ENCODE results near the gene SYTL3. TPM values are rescaled to one million over a fixed set of nuclear protein-coding genes. Genes with fewer than 3 reads are reported as not detected.

The SYTL3 gene
- total RNA-seq, 1 experiment from 2014 or later = 7.8 TPM

DNA sequence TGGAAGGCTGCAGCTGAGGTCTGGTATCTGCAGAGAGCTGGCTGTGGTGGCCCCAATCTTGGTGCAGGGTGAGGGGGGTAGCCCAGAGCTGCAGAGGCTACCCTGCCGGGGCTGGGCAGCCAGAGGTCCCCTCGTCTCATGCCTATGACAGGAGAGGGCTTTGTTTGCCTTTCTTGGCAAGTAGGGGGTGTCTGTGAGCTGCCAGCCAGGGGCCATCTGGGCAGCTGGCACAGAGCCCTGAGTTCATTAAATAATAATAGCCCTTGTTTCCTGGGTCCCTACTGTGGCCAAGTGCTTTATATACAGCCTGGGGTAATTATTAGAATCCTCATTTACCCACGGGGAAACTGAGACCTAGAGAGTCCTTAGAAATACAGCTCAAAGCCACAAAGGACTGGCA is 102.8 kb downstream of the SYTL3 start:
- Histone ChIP-seq H3K79me2 (ENCODE audit: low read depth) (no peaks in the 10 kb centered on the region), H3K4me1 (replicated peaks; ENCODE audit: insufficient read depth) (no peaks in the 10 kb centered on the region), H3K27me3 (ENCODE audit: insufficient read depth, low read depth) (no peaks in the 10 kb centered on the region), H4K20me1 (ENCODE audit: insufficient read depth) (no peaks in the 10 kb centered on the region), H3K9me3 (ENCODE audit: insufficient read depth, low read depth) (no peaks in the 10 kb centered on the region), H3F3A (ENCODE audit: insufficient read depth, low read depth) (peaks cover 6% of the 10 kb centered on the region; the same call in 1 of the 2 replicates), H3K4me2 (no peak overlapping the region), H3K9me2 (ENCODE audit: insufficient read depth) (no peaks in the 10 kb centered on the region), H2AFZ (no peak overlapping the region), H3K27ac (no peak overlapping the region), H3K36me3 (ENCODE audit: low read depth) (no peaks in the 10 kb centered on the region), H3K4me3 (no peak overlapping the region)
- ChIA-PET CTCF (no interaction called here), POLR2A (ENCODE audit: unreplicated experiment) (no interaction called here)
- peak in 1 of 2 experiments; percentile 29 for DNase-seq
- intact Hi-C loops (cut with micrococcal nuclease; ENCODE audit: unreplicated experiment) = no loop called here
- BruUV-seq (replicated peaks) = no TSS peak
- TF ChIP-seq EZH2 (IDR thresholded peaks at IDR 0.05; ENCODE audit: low read depth) = no peak
- TF ChIP-seq, protein P1, sequence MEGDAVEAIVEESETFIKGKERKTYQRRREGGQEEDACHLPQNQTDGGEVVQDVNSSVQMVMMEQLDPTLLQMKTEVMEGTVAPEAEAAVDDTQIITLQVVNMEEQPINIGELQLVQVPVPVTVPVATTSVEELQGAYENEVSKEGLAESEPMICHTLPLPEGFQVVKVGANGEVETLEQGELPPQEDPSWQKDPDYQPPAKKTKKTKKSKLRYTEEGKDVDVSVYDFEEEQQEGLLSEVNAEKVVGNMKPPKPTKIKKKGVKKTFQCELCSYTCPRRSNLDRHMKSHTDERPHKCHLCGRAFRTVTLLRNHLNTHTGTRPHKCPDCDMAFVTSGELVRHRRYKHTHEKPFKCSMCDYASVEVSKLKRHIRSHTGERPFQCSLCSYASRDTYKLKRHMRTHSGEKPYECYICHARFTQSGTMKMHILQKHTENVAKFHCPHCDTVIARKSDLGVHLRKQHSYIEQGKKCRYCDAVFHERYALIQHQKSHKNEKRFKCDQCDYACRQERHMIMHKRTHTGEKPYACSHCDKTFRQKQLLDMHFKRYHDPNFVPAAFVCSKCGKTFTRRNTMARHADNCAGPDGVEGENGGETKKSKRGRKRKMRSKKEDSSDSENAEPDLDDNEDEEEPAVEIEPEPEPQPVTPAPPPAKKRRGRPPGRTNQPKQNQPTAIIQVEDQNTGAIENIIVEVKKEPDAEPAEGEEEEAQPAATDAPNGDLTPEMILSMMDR (conservative IDR thresholded peaks at IDR 0.05) = no peak

DNA sequence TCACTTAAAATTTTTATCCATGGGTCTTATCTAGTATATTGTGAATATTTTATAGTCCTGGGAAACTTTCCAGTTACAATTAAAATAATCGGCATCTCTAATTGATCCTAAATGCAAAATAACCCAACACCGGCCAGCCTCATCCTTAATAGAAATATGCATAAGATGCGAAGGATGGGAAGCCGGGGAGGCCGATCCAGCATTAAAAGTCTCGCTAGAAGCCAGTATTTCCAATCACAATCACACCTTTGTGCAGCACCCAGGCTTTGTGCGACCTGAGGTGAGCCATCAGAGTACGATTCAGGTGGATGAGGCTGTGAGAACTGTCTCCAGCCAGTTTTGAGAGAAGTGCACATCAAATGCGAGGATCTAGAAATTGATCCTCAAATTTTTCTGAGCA is 104.0 kb downstream of the SYTL3 start:
- intact Hi-C loops (cut with micrococcal nuclease; ENCODE audit: unreplicated experiment) = no loop called here
- no peak for DNase-seq
- ChIA-PET POLR2A (ENCODE audit: unreplicated experiment) (no interaction called here), CTCF (no interaction called here)
- no TSS peak for BruUV-seq (replicated peaks)
- Histone ChIP-seq H3K79me2 (ENCODE audit: low read depth) (no peaks in the 10 kb centered on the region), H3K36me3 (ENCODE audit: low read depth) (no peaks in the 10 kb centered on the region), H3K9me3 (ENCODE audit: insufficient read depth, low read depth) (no peaks in the 10 kb centered on the region), H3K4me2 (no peak overlapping the region), H3K4me3 (no peak overlapping the region), H3K27ac (no peak overlapping the region), H3K4me1 (replicated peaks; ENCODE audit: insufficient read depth) (no peaks in the 10 kb centered on the region), H2AFZ (no peak overlapping the region), H3F3A (ENCODE audit: insufficient read depth, low read depth) (peaks cover 4% of the 10 kb centered on the region; the same call in 1 of the 2 replicates), H3K27me3 (ENCODE audit: insufficient read depth, low read depth) (no peaks in the 10 kb centered on the region), H4K20me1 (ENCODE audit: insufficient read depth) (no peaks in the 10 kb centered on the region), H3K9me2 (ENCODE audit: insufficient read depth) (no peaks in the 10 kb centered on the region)
- TF ChIP-seq EZH2 (IDR thresholded peaks at IDR 0.05; ENCODE audit: low read depth) = no peak
- TF ChIP-seq, protein P1 (conservative IDR thresholded peaks at IDR 0.05) = no peak

DNA sequence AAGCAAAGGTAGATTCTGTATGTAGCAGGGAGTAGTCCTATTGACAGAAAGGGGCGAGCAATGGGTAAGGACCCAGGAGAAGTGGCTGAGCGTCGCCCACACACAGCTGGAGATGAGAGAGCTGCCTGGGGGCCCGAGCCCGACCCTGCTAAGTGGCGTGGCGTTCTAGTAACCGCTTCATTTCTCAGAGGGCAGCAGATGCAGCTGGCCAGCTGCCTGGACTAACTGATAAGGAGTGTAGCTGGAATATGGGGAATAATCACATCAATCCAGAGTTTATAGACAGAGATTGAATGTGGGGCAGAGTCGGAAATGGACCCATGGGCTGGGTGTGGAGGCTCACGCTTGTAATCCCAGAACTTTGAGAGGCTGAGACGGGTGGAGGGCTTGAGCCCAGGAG is 104.9 kb downstream of the SYTL3 start:
- Histone ChIP-seq H3K27ac (no peak overlapping the region), H3F3A (ENCODE audit: insufficient read depth, low read depth) (peaks cover 4% of the 10 kb centered on the region; the same call in 1 of the 2 replicates), H3K36me3 (ENCODE audit: low read depth) (no peaks in the 10 kb centered on the region), H2AFZ (no peak overlapping the region), H3K9me2 (ENCODE audit: insufficient read depth) (no peaks in the 10 kb centered on the region), H3K4me2 (no peak overlapping the region), H3K79me2 (ENCODE audit: low read depth) (no peaks in the 10 kb centered on the region), H4K20me1 (ENCODE audit: insufficient read depth) (no peaks in the 10 kb centered on the region), H3K9me3 (ENCODE audit: insufficient read depth, low read depth) (no peaks in the 10 kb centered on the region), H3K4me1 (replicated peaks; ENCODE audit: insufficient read depth) (0 out of 2 replicates have a peak, but pooled peaks cover 3% of the 10 kb centered on the region), H3K4me3 (no peak overlapping the region), H3K27me3 (ENCODE audit: insufficient read depth, low read depth) (no peaks in the 10 kb centered on the region)
- no peak for TF ChIP-seq EZH2 (IDR thresholded peaks at IDR 0.05; ENCODE audit: low read depth)
- TF ChIP-seq, protein P1 (conservative IDR thresholded peaks at IDR 0.05) = no peak
- no peak for DNase-seq
- ChIA-PET CTCF (no interaction called here), POLR2A (ENCODE audit: unreplicated experiment) (no interaction called here)
- intact Hi-C loops (cut with micrococcal nuclease; ENCODE audit: unreplicated experiment) = no loop called here
- BruUV-seq (replicated peaks) = no TSS peak
